Loucy (cell line): ENCODE results near the gene AMOTL1.

ENCODE experiments used
- H2AFZ ChIP-seq: fragments of 200-600 bp; sonication (generic); 2 replicates; pipeline ENCODE4 v1.6.0; 2016; ENCODE audit warnings: antibody characterized with exemption, mild to moderate bottlenecking, low read length, moderate library complexity
- H3F3A ChIP-seq: fragments of 200-600 bp; 2 replicates; pipeline ENCODE4 v1.6.0; 2016; ENCODE audit warnings: antibody characterized with exemption, low read depth, mild to moderate bottlenecking
- H3K27me3 ChIP-seq: fragments of 200-600 bp; sonication (generic); 2 replicates; pipeline ENCODE4 v1.6.1; 2014; ENCODE audit warnings: low read length, mild to moderate bottlenecking; ENCODE audit not compliant: insufficient read depth, poor library complexity, severe bottlenecking
- H3K36me3 ChIP-seq: fragments of 200-600 bp; sonication (generic); 2 replicates; pipeline ENCODE4 v1.6.1; 2016; ENCODE audit warnings: low read length; ENCODE audit not compliant: insufficient read depth
- H3K4me1 ChIP-seq: fragments of 200-600 bp; sonication (generic); 2 replicates; pipeline ENCODE4 v1.5.1; 2014; ENCODE audit warnings: low read length, mild to moderate bottlenecking; ENCODE audit not compliant: insufficient read depth, poor library complexity, severe bottlenecking
- H3K4me2 ChIP-seq: fragments of 200-600 bp; sonication (generic); 2 replicates; pipeline ENCODE4 v1.6.0; 2014; ENCODE audit warnings: antibody characterized with exemption, low read length, low read depth, mild to moderate bottlenecking; ENCODE audit not compliant: poor library complexity, severe bottlenecking
- H3K4me3 ChIP-seq: fragments of 200-600 bp; sonication (generic); 2 replicates; pipeline ENCODE4 v1.5.1; 2014; ENCODE audit warnings: low read length, mild to moderate bottlenecking, mixed read lengths; ENCODE audit not compliant: poor library complexity, severe bottlenecking
- H3K79me2 ChIP-seq: fragments of 200-600 bp; sonication (generic); 2 replicates; pipeline ENCODE4 v1.6.1; 2014; ENCODE audit warnings: low read length; ENCODE audit not compliant: insufficient read depth
- H3K9ac ChIP-seq: fragments of 200-600 bp; sonication (generic); 2 replicates; pipeline ENCODE4 v1.6.0; 2014; ENCODE audit warnings: mild to moderate bottlenecking, low read depth, low read length, moderate library complexity; ENCODE audit not compliant: poor library complexity, severe bottlenecking
- H3K9me2 ChIP-seq: fragments of 200-600 bp; sonication (generic); replicated peaks from 2 replicates; pipeline ENCODE4 v1.6.1; 2016; ENCODE audit warnings: low read depth, low read length, mixed read lengths
- H3K9me3 ChIP-seq: fragments of 200-600 bp; sonication (generic); 2 replicates; pipeline ENCODE4 v1.6.1; 2014; ENCODE audit warnings: mild to moderate bottlenecking, antibody characterized with exemption, low read length, low read depth; ENCODE audit not compliant: insufficient read depth
- H4K20me1 ChIP-seq: fragments of 200-600 bp; sonication (generic); 2 replicates; pipeline ENCODE4 v1.6.0; 2014; ENCODE audit warnings: antibody characterized with exemption, low read length, mild to moderate bottlenecking; ENCODE audit not compliant: insufficient read depth, poor library complexity, severe bottlenecking
- EZH2phosphoT487 ChIP-seq: fragments of 200-600 bp; IDR thresholded peaks from 2 replicates; pipeline ENCODE4 v1.6.1; 2018; ENCODE audit warnings: antibody characterized with exemption, mild to moderate bottlenecking, moderate library complexity, borderline replicate concordance
- TF ChIP-seq, protein P1 (sequence below): fragments of 200-600 bp; sonication (generic); conservative IDR thresholded peaks from 2 replicates; pipeline ENCODE4 v1.5.1; 2014; ENCODE audit warnings: mild to moderate bottlenecking, antibody characterized with exemption, low read length

The AMOTL1 gene

DNA sequence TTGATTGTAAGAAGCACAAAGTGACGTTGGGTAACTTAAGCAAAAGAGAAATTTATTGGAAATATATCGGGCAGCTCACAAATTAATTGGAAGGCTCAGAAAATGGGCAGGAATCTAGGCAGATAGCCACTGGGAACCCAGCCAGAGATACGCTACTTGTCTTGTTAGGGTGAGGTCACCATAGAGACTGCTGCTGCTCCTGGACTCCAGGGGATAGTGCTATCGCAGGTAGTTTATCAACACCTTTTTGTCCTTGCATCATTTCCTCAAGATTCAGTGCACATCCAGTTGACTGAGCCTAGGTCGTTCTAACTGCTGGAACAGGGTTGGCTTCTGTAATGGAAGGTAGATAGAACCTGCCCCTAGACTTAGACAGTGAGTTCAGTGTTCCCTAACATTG lies 19.6 kb downstream of the AMOTL1 start:
- Histone ChIP-seq H3K9ac (no peak overlapping the region), H3K9me3 (no peaks in the 10 kb centered on the region), H3K4me2 (peak overlapping the region; percentile 64), H3K79me2 (peaks cover 94% of the 10 kb centered on the region), H4K20me1 (peaks cover 50% of the 10 kb centered on the region), H3K9me2 (no peaks in the 10 kb centered on the region), H3K4me1 (peaks cover 53% of the 10 kb centered on the region), H3K36me3 (no peaks in the 10 kb centered on the region), H3F3A (no peaks in the 10 kb centered on the region), H3K4me3 (peak overlapping the region; percentile 37), H3K27me3 (no peaks in the 10 kb centered on the region), H2AFZ (no peak overlapping the region)
- TF ChIP-seq, protein P1, sequence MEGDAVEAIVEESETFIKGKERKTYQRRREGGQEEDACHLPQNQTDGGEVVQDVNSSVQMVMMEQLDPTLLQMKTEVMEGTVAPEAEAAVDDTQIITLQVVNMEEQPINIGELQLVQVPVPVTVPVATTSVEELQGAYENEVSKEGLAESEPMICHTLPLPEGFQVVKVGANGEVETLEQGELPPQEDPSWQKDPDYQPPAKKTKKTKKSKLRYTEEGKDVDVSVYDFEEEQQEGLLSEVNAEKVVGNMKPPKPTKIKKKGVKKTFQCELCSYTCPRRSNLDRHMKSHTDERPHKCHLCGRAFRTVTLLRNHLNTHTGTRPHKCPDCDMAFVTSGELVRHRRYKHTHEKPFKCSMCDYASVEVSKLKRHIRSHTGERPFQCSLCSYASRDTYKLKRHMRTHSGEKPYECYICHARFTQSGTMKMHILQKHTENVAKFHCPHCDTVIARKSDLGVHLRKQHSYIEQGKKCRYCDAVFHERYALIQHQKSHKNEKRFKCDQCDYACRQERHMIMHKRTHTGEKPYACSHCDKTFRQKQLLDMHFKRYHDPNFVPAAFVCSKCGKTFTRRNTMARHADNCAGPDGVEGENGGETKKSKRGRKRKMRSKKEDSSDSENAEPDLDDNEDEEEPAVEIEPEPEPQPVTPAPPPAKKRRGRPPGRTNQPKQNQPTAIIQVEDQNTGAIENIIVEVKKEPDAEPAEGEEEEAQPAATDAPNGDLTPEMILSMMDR, result no peak
- no peak for TF ChIP-seq EZH2phosphoT487

DNA sequence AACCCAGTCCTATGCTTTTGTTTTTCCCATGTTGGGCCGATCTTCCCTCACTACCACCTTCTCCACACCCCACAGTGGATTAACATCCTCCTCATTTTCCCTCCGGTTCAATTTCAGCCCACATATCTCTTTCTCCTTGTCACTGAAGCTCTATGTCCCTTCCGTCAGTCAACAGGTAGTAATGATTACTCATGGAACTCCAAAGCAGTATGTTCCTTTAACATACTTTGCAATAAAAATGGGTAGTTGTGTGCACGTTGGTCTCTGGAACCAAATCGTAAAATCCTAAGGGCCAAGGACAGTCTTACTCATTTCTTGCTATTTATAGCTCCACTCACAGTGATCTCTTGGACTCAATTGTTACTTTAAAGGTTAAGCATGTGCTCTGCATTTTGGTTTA lies 20.2 kb downstream of the AMOTL1 start:
- Histone ChIP-seq H3K4me2 (peak overlapping the region; percentile 64), H3F3A (no peaks in the 10 kb centered on the region)
- TF ChIP-seq, protein P1, result no peak
- no peak for TF ChIP-seq EZH2phosphoT487

DNA sequence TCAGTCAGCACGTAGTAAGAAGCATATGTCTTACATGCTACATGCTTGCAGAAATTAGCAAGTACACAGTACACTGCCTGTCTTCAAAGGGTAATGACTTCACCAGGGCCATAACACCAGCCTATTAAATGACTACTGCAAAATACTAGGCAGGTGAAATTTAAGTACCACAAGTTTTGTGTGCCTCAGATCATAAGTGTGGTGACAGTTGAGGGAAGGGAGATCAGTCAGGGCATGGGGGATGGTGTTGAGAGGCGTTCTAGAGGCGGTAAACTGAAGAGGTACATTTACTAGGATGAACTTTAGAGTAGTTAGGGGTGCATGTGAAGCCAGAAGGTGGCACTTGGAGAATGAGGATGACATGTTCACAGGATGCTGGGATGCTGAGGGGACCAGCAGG lies 22.0 kb downstream of the AMOTL1 start:
- no peak overlapping the region for H3K4me3 ChIP-seq
- H3K4me2 ChIP-seq, result peak overlapping the region; percentile 35
- H4K20me1 ChIP-seq, result peaks cover 63% of the 10 kb centered on the region
- peaks cover 64% of the 10 kb centered on the region for H3K4me1 ChIP-seq
- H2AFZ ChIP-seq, result no peak overlapping the region
- H3K9me2 ChIP-seq, result no peaks in the 10 kb centered on the region
- no peaks in the 10 kb centered on the region for H3K9me3 ChIP-seq
- no peaks in the 10 kb centered on the region for H3K36me3 ChIP-seq
- no peak overlapping the region for H3K9ac ChIP-seq
- TF ChIP-seq EZH2phosphoT487, result no peak
- TF ChIP-seq, protein P1, result no peak
- H3F3A ChIP-seq, result no peaks in the 10 kb centered on the region
- peaks cover 94% of the 10 kb centered on the region for H3K79me2 ChIP-seq
- no peaks in the 10 kb centered on the region for H3K27me3 ChIP-seq

More for the DNA sequence above, 20.2 kb downstream of the AMOTL1 start:
- Histone ChIP-seq H4K20me1 (peaks cover 53% of the 10 kb centered on the region), H3K9me2 (no peaks in the 10 kb centered on the region), H3K79me2 (peaks cover 94% of the 10 kb centered on the region), H2AFZ (no peak overlapping the region), H3K4me3 (peak overlapping the region; percentile 37), H3K9ac (peak overlapping the region; percentile 53), H3K36me3 (no peaks in the 10 kb centered on the region), H3K27me3 (no peaks in the 10 kb centered on the region), H3K4me1 (peaks cover 52% of the 10 kb centered on the region), H3K9me3 (no peaks in the 10 kb centered on the region)
